OCI-LY7 (cell line): ENCODE results near the gene PPP1R11.

Source experiments
- CTCF ChIP-seq: fragments of 200-600 bp; sonication (generic); conservative IDR thresholded peaks from 2 replicates; pipeline ENCODE4 v1.5.1; 2014; ENCODE audit warnings: mild to moderate bottlenecking, antibody characterized with exemption, low read length, moderate library complexity, mixed read lengths
- EZH2phosphoT487 ChIP-seq: fragments of 200-600 bp; sonication (generic); IDR thresholded peaks from 2 replicates; pipeline ENCODE4 v1.6.1; 2018; ENCODE audit warnings: low read depth, borderline replicate concordance, mild to moderate bottlenecking, mixed run types, antibody characterized with exemption, low read length, moderate library complexity, mixed read lengths

GRCh38 chr6:30055513-30055912 lies 11.5 kb upstream of the PPP1R11 start:
- no peak for TF ChIP-seq CTCF
- TF ChIP-seq EZH2phosphoT487 = no peak
